Sigmoid colon (tissue), 4 donors: ENCODE measurements around the gene DPF3.

Experiments
- CTCF ChIP-seq, 4 experiments: fragments of 450-650 bp in 3 of 4; fragments of 200-600 bp in 1 of 4; IDR thresholded peaks; one replicate each; pipeline ENCODE4 v1.5.1; 2016 to 2019; ENCODE audit warnings: antibody characterized with exemption in 4 of 4, mild to moderate bottlenecking in 3 of 4, moderate library complexity in 2 of 4
- EP300 ChIP-seq, 4 donors: sonication (generic); formaldehyde crosslinking; IDR thresholded peaks; one replicate each; pipeline ENCODE4 v1.6.1; 2017; ENCODE audit warnings: antibody characterized with exemption in 4 of 4
- POLR2A ChIP-seq, 2 donors: fragments of 450-650 bp; IDR thresholded peaks; one replicate each; pipeline ENCODE4 v1.6.1; 2016; ENCODE audit warnings: antibody characterized with exemption in 2 of 2, mild to moderate bottlenecking in 2 of 2, moderate library complexity in 2 of 2

- TF ChIP-seq CTCF (IDR thresholded peaks at IDR 0.05) (no peak), POLR2A (IDR thresholded peaks at IDR 0.05) (no peak), EP300 (IDR thresholded peaks at IDR 0.05) (no peak)
Measured at GRCh38 chr14:72723858-72724530, 169.9 kb downstream of the DPF3 start.
